ENCODE measurements around the gene NPAS3.

NPAS3 gene

DNA sequence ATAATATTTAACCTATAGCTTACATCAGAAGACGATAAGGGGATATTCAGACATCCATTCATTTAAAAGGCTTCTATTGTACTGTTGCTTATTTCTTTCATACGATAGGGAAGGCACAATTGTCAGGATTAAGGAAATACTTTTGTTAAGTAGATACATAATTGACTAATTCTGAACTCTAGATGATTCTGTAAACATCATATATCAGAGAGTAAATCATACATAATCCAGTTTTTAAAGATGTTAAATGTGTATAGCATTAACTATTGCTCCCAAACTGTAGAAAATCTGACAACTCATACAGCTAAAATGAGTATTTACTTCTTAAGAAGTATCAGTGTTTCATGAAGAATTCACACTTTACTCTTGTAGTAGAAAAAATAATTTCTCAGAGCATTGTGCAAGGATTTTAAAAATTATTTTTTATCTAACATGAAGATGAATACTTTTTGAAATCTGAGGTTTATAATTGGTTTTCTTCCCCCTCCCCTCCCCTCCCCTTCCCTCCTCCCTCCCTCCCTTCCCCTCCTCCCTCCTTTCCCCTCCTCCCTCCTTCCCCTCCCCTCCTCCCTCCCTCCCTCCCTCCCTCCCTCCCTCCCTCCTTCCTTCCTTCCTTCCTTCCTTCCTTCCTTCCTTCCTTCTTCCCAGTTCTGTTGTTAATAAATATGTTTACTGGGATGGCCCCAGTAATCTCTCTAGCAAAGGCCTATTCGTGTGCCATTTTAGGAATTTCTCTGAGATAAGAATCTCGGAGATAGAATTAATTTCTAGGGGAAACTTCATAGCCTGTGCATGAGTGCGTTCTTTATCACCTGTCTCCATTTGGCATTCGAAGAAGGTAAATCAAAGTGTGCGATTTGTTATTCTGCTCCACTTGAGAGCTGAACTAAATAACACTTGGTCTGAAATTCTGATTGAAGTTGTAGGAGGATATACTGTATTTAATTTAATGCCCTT lies 2.3 kb downstream of the NPAS3 start:
- DNase-seq (ENCODE audit: low spot score) = no peak

DNA sequence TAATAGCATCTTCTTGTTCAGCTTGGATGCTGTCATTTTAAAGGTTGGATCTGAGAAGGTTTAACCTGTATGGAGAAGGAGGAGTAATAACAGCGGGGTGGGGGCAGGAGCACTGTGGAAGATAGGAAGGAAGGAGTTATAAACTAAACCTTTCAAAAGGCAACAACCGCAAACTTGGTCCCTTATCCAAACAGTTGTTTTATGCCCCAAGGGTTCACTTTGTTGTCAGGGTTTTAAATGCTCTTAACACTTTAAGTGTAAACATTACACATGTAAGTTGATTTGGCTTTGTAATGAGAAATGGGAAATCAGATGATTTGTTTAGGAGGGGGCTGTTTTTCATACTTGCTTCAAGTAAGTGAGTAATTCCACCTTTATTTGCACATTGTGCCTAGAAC lies 3.0 kb downstream of the NPAS3 start:
- DNase-seq (ENCODE audit: low spot score) = no peak

DNA sequence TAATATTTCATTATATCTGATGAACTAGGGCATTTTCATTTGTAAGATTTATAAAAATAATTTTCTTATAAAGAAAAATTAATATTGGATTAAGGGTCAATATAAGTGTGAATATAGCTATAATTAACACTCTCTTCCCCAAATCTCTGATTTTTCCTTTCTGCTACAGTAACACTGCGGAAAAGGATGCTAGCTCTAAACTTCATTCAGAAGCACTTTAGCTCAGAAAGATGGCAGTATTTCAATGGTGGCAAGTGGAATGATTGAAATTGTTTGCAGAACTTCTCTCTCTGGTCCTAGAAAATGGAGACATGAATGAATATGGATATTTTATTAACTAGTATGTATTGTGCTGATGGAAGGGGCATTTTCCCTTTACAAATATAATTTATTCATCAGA lies 8.4 kb downstream of the NPAS3 start:
- no peak for DNase-seq (ENCODE audit: low spot score)

DNA sequence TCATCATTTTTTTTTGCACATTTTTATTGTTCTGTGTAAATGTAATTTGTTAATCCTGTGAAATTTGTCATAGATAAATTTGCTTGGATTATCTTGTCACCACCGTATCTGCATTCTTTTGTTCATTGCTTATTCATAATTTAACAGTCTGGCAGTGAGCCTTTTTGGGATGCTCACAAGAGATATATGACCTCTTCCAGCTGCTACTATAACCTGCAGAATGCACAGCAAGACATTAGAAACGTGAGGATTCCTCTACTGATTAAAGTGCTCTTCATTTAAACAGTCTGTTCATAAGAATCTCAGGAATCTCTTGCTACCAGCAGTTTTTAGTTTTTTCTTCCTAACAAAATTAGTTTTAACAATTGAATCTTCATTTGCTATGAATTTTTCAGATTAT lies 9.1 kb downstream of the NPAS3 start:
- no peak for DNase-seq (ENCODE audit: low spot score)

DNA sequence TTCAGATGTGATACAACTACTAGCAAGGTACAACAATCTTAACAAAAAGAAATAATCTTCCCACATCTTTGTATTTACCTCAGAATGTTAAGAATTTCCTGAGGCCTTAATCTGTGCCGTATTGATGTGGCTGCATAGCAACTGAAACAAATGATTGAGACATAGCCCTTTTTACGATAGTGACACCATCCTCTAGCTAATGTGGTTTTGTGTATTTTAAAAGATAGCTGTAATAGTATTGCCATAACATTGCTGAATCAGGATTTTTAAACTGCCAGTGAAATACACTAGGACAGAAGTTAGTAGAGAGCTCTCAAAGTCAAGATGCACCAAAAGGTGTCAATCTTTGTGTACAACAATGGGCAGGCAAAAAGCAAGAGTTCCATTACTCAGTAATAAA lies 11.9 kb downstream of the NPAS3 start:
- DNase-seq (ENCODE audit: low spot score) = no peak

DNA sequence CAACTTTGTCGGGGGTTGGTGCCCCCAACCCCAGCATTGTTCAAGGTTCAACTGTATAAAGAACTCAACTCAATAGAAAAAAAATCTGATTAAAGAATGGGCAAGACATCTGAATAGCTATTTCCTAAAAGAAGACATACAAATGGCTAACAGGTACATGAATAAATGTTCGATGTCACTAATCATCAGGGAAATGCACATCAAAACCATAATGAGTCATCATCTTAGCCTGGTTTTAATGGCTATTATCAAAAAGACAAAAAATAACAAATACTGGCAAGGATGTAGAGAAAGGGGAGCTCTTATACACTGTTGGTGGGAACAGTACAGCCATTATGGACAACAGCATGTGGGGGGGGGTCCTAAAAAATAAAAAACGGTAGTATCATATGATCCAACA lies 28.7 kb downstream of the NPAS3 start:
- DNase-seq (ENCODE audit: low spot score) = no peak

DNA sequence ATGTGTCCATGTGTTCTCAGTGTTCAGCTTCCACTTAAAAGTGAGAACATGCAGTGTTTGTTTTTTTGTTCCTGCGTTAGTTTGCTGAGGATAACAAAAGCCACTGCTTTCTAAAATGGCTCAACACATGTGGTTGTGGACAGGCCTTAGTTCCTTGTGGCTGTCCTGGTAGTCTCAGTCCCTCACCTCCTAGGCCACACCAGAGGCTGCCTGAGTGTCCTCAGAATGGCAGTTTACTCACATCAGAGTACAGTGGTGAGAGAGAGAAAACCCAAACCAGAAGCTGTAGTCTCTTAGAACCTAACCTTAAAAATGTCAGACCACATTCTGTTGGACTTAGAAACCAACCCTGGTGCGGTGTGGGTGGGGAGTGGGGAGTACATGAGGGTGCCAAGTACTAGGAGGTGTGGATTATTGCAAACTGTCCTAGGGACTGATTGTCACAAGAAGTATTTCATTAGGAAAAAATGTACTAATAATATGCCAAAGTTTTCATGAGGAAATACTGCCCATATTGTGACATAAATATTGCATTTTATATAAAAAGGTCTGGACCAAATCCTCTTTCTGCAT lies 30.4 kb downstream of the NPAS3 start:
- no peak for DNase-seq (ENCODE audit: low spot score)

DNA sequence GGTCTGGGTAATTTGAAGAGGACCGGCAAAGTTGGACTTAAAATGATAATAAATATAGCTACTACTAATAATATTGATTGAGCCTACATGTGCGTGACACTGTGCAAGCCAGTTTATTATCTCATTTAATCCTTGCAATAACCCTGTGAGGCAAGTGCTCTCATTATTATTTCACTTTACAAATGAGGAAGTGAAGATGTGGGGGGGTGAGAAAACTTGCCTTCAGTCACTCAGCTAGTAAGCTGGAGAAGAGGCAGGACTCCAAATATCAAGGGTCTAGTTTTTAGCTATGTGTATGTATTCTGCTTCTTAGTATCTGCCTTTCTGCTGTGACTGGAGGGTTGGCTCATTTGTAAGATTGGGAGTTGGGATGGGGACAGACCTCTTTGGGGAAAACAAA lies 39.2 kb downstream of the NPAS3 start:
- DNase-seq (ENCODE audit: low spot score) = no peak

DNA sequence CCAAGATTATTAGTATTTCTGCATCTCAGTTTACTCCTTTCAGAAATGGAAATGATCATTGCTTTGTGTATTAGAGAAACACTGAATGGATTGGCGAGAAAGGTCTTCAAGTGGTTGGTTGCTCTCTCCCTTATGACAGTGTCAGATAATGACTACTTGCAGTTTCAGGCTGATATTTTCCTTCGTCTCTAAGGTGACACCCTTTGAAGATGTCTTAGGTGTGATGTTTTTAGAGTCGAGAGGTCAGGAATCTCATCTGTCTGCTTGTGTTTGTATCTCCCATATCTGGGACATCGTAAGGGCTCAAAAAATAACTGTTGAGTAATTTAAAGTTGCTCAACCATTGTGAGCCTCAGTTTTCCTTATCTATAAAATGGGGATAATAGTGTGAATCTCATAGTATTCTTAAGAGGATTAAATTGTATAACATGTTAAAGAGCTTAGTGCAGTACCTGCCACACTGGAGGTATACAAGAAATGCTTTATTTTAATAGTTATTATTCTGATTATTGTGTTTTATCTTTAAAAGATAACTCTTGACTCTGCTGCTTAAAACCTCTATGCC lies 40.1 kb downstream of the NPAS3 start:
- no peak for DNase-seq (ENCODE audit: low spot score)

DNA sequence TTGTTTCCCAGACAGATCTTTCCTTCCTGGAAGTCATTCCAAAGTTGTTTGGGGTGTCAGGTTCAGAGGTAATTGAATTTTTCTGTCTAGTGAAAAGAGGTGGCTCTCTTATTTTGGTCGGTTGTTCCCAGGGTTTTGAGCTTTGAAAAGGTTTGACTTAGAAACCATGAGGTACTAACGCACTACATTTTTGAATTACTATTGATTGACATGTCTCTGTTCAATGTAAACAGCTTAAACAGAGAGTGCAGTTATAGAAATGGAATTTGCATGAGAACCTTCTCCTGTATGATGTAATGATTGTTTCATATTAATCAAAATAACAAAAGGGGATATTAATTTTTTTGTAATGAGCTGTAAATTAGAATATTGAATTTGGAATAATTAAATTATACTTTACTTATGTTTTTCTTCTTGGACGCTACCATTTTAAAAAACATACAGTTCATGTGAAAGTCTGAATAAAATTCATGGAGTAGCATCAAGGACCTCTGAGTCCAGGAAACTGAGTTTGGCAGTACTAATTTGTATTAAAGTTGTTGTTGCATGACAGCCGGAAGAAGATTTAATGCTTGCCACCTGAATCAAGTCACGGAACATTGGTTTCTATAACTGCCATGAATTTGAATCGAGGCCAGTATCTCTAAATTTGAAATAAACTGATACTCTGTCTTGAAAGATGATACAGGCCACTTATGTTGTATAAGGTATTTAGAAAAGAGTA lies 41.7 kb downstream of the NPAS3 start:
- no peak for DNase-seq (ENCODE audit: low spot score)

DNA sequence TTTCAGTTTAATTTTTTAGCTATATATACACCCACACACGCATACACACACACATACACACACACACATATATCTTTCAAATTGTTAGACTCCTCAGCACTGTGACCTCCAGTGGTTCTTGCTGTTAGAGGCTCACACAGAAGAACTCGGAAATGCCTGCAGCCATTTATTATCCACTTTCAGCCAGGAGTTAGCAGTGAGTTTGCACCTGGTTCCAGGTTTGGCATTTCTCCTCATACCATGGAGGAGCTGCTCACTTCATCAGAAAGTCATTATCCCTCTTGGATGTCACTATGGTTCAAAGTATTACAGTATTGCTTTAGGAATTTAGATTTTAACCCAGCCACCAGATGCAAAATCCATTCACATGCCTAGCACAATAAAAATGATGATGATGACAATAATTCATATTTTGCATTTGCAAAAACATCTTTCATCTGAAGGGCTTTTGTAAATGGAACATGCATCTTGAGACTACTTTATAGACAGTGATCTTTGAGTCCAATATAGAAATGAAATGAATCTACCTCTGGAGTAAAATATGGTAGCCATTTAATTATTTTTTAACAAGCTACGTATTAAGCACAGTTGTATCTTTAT lies 42.3 kb downstream of the NPAS3 start:
- DNase-seq (ENCODE audit: low spot score) = no peak

DNA sequence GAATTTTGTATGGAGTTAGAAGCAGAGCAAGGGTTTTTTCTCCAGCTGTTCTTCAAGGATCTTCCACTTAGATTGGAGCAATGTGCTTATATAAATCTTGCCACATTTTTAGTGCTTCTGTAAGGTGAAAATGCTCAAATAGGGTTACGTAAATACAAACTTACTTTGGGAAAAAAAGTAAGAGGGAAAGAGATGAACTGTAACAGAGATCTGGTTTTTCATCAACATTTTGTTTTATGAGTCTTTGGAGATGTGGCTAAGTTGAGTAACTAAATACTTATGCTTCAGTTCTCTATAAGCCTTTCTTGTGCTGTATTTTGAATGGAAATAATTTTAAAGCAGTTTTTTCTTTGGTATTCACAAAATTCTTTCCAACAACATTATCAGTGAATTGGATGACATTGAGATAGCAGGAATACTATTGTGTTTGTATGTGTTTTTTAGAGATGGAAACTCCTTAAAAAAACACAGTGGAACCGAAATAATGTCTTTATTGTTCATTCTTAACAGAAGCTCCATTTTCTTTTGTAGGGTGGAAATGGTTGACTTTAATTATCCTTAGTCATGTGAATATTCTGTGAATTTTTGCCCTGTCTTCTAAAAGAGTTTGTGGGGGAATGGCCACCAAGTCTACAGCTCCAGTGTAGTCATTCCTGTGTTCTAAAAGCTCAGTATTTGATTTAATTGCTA lies 45.7 kb downstream of the NPAS3 start:
- no peak for DNase-seq (ENCODE audit: low spot score)

DNA sequence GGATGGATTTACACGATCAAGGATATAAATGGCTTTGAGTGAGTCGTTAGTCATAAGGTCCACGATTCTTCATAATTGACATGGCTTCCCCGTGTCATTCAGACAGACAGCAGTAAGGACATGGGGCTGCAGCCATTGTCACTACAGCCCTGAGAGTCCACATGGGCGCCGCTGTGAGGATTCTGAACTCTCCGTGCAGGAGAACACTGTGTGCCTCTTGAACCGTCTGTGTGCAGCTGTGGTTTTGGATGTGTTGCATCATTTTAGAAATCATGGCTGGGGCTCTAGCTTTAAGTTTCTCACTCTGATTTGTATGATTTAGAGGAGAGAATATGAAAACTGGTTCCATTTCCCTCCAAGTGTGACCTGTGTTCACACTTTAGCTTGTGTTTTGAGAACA lies 47.2 kb downstream of the NPAS3 start:
- DNase-seq (ENCODE audit: low spot score) = no peak

DNA sequence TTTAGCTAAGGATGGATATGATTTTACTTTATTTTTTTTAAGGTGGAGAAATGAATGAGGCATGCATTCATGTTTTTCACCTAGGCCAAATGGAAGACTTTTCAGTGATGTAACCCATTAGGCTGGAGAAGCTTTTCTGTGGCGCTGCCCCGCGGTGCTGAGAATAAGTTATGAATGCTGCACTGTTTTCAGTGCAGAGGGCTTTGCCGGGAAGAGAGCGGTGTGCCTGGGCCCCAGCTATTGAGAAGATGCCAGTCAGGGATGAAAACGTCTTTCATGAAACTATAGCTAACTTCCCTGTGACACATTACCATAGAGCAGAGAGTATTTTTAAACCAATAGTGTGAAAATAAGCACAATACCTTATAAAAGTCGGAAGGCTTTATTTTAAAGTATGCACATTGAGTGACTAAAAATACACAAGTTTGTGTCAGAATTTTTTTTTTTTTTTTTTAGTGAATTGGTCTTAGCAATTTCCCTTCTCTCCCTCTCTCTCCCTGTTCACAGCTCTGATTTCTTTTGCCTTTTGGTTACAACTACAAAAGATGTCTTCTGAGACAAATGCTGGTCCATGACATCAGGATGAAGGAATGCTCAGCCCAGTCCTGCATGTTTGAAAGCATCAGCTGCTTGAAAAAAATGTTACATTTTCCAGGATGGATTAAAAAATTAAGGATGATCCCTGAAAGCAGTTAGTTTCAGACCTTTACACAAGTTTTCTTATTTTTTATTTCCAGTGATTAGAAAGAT lies 48.3 kb downstream of the NPAS3 start:
- no peak for DNase-seq (ENCODE audit: low spot score)

DNA sequence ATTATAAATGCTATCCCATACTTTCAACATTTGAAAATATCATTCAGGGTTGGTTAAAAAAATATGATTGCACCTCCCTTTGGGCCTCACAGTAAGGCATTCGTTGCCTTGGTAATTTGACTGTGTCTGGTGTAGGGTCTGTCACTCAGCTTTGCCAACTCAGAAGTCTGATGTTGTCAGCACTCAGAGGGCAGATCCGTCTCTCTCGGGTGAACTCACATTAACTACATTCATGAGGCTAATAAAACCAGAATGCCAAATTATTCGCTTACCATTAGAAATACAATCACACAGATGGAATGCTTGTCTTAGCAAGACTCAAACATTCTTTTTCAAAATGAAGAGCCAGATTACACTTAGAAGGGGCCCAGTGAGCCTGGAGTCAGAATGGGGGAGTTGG lies 53.0 kb downstream of the NPAS3 start:
- no peak for DNase-seq (ENCODE audit: low spot score)

DNA sequence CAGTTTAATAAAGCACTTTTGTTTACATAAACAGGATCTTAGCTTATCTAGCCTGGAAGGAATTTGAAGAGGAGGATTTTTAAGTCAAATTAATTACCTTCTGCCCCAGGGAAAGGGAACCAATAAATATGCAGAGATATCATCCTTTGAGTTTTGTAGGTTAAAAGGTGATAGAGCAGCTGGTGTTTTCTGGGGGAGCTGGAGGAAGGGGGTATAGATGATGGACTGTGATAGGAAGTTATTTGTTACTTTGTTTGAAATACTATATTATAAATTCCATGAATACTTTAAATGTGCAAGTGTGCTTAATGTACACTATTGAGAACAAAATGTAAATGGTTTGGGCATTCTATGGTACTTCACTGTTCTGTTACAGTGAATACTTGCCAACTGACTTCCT lies 55.2 kb downstream of the NPAS3 start:
- DNase-seq (ENCODE audit: low spot score) = no peak

DNA sequence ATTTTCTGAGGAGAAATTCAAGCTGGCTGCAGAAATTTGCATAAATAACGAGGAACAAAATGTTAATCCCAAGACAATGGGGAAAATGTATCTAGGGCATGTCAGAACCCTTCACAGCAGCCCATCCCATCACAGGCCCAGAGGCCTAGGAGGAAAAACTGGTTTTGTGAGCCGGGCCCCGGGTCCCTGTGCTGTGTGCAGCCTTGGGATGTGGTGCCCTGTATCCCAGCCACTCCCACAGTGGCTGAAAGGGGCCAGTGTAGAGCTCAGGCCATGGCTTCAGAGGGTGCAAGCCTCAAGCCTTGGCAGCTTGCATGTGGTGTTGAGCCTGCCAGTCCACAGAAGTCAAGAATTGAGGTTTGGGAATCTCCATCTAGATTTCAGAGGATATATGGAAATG lies 57.7 kb downstream of the NPAS3 start:
- no peak for DNase-seq (ENCODE audit: low spot score)

DNA sequence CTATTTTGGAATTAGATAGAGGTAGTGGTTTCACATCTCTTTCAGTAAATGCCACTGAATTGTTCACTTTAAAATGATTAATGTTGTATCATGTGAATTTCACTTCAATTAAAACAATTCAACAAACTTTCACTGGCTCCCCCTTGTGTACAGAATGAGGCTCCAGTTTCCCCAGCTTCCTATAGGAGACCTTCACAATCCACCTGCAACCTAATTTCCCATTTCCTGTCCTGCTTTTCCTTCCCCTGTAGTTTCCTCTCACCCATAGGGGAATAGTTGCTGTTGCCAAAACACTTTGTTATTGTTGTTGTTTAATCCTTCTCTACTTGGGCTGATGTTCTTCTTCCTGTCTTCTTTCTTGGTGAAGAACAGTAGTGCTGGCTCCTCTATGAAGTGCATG lies 59.8 kb downstream of the NPAS3 start:
- DNase-seq (ENCODE audit: low spot score) = no peak

DNA sequence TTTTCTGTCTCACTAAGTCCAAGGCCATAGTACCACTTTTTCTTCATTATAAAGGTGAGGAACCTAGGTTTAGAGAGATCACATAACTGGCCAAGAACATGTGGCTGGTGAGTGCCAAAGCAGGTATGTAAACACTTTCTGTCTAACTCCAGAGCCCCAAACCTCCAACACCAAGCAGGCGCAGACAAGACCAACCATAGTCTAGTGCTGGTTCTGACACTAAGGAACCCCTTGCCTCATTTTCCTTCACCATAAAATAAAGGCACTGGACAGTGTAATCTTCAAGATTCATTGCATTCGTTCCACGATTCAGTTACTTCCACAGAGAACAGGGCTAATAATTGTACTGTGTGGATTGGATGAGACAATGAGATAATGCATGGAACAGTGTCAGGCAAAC lies 71.0 kb downstream of the NPAS3 start:
- no peak for DNase-seq (ENCODE audit: low spot score)

DNA sequence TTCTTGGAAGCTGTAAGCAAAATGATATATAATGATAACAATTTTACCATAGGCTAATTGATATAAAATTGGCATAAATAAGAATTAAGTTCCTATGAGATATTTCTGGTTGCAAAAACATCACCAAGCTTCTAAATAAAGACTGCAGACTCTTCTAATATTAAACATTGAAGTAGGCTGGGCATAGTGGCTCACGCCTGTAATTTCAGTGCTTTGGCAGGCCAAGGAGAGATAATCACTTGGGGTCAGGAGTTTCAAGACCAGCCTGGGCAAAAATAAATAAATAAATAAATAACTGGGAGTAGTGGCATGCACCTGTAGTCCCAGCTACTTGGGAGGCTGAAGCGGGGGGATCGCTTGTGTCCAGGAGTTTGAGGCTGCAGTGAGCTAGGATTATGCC lies 71.8 kb downstream of the NPAS3 start:
- no peak for DNase-seq (ENCODE audit: low spot score)

DNA sequence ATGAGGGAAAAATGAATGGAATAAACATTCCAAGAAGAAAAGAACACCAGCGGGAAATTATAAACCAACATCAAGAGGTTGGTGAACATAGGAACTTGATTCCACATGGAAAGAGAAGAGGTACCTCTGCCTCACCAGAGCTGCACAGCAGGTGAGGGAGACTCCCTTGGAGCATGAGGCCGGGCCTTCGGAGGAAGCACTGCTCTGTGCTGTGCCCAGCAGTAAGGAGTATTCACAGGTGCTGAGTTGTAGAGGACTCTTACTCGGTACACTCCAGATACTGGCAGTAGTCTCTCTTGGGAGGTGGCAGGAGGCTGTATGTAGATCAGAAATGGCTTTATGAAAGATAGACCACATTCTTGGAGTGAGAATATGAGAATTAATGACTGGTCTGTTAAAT lies 76.0 kb downstream of the NPAS3 start:
- DNase-seq (ENCODE audit: low spot score) = no peak
